ENCODE measurements around the gene BARHL2.

Gene BARHL2

DNA sequence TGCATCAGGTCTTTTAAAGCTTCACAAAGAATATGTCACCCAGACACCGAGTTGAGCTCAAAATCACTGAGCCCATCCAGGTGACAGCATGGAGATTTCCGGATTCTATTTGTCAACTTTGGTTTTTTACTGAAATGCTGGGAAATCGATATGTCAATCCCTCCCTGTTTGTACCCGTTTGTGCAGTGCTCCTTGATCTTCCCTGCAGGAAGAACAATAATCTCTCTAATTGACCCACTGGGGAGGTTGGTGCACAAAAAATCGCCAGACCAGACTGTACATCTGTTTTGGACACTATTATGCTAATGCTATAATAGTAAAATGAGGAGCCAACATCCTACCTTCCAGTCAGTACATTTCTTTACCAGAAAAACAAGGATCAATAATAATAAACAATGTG lies 1.8 kb downstream of the BARHL2 start:
- TF ChIP-seq, protein P1, sequence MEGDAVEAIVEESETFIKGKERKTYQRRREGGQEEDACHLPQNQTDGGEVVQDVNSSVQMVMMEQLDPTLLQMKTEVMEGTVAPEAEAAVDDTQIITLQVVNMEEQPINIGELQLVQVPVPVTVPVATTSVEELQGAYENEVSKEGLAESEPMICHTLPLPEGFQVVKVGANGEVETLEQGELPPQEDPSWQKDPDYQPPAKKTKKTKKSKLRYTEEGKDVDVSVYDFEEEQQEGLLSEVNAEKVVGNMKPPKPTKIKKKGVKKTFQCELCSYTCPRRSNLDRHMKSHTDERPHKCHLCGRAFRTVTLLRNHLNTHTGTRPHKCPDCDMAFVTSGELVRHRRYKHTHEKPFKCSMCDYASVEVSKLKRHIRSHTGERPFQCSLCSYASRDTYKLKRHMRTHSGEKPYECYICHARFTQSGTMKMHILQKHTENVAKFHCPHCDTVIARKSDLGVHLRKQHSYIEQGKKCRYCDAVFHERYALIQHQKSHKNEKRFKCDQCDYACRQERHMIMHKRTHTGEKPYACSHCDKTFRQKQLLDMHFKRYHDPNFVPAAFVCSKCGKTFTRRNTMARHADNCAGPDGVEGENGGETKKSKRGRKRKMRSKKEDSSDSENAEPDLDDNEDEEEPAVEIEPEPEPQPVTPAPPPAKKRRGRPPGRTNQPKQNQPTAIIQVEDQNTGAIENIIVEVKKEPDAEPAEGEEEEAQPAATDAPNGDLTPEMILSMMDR (conservative IDR thresholded peaks at IDR 0.05; ENCODE audit: low read depth, low read length), result no peak
- no peaks in the 10 kb centered on the region for H3K36me3 ChIP-seq (ENCODE audit: insufficient read depth)
- no peak overlapping the region for H3K9ac ChIP-seq
- H3K4me1 ChIP-seq (ENCODE audit: low read depth, poor library complexity, severe bottlenecking), result no peaks in the 10 kb centered on the region
- no peak overlapping the region for H3K4me2 ChIP-seq
- no peaks in the 10 kb centered on the region for H4K20me1 ChIP-seq (ENCODE audit: insufficient read depth)
- no peaks in the 10 kb centered on the region for H3K79me2 ChIP-seq (ENCODE audit: insufficient read depth, low read depth)
- H3K27ac ChIP-seq, result no peak overlapping the region
- no peak overlapping the region for H3K4me3 ChIP-seq (IDR thresholded peaks at IDR 0.05; ENCODE audit: insufficient read depth, low read depth, low read length)
- no peak overlapping the region for H2AFZ ChIP-seq (ENCODE audit: low read depth)
- no peaks in the 10 kb centered on the region for H3K27me3 ChIP-seq (ENCODE audit: insufficient read depth, low read depth)

- H3K4me3 ChIP-seq (IDR thresholded peaks at IDR 0.05; ENCODE audit: insufficient read depth, low read depth, low read length), result no peak overlapping the region
- no peaks in the 10 kb centered on the region for H3K27me3 ChIP-seq (ENCODE audit: insufficient read depth, low read depth)
These were observed 2.6 kb downstream of the BARHL2 start for GRCh38 chr1:90714521-90714951.

GRCh38 chr1:90713741-90714509 lies 3.2 kb downstream of the BARHL2 start:
- Histone ChIP-seq H3K27me3 (ENCODE audit: insufficient read depth, low read depth) (no peaks in the 10 kb centered on the region), H3K79me2 (ENCODE audit: insufficient read depth, low read depth) (no peaks in the 10 kb centered on the region), H3K36me3 (ENCODE audit: insufficient read depth) (no peaks in the 10 kb centered on the region), H3K27ac (no peak overlapping the region), H3K9ac (no peak overlapping the region), H3K4me3 (IDR thresholded peaks at IDR 0.05; ENCODE audit: insufficient read depth, low read depth, low read length) (no peak overlapping the region), H4K20me1 (ENCODE audit: insufficient read depth) (no peaks in the 10 kb centered on the region), H2AFZ (ENCODE audit: low read depth) (no peak overlapping the region), H3K4me2 (no peak overlapping the region), H3K4me1 (ENCODE audit: low read depth, poor library complexity, severe bottlenecking) (no peaks in the 10 kb centered on the region)
- TF ChIP-seq, protein P1 (conservative IDR thresholded peaks at IDR 0.05; ENCODE audit: low read depth, low read length), result no peak

More at GRCh38 chr1:90714521-90714951, 2.6 kb downstream of the BARHL2 start:
- Histone ChIP-seq H3K27ac (no peak overlapping the region), H3K9ac (no peak overlapping the region), H4K20me1 (ENCODE audit: insufficient read depth) (no peaks in the 10 kb centered on the region), H2AFZ (ENCODE audit: low read depth) (no peak overlapping the region), H3K4me1 (ENCODE audit: low read depth, poor library complexity, severe bottlenecking) (no peaks in the 10 kb centered on the region), H3K36me3 (ENCODE audit: insufficient read depth) (no peaks in the 10 kb centered on the region), H3K79me2 (ENCODE audit: insufficient read depth, low read depth) (no peaks in the 10 kb centered on the region), H3K4me2 (no peak overlapping the region)
- TF ChIP-seq, protein P1 (conservative IDR thresholded peaks at IDR 0.05; ENCODE audit: low read depth, low read length), result no peak

DNA sequence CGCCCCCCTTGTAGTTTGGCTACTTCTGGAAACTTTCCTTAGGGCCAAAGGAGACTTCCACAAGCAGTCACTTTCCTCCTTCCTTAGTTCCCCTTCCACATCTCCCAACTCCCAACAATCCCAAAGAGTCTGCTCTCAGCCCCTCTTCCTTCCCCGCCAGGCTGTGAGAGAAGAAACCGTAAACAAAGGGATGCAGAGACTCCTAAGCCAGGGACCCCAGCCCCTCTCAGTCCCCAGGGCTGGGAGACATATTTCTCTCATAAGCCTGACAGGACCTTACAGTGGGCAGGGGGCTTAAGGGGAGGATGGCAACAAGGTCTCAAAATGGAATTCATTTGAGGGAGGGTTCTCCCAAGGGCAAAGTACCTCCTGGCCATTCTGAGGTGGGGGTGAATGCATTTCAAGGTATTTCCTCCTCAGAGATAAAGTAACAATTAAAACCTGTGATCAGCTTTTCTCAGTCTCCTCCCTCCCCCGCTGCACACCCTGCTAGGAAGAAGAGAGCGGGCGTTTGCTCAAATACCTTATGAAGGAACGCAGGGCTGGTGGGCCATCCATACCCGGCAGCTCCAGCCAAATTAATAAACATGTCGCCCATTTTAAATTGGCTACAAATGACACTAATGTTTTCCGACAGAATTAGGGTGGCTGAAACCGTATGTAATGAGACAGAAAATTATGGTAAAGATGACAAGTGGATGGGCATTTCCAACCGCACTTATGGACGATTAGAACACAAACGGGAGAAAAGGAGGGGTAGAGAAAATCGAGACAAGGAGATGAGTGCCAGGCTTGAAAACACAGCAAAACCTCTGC lies 4.0 kb downstream of the BARHL2 start:
- Histone ChIP-seq H3K27me3 (ENCODE audit: insufficient read depth, low read depth) (no peaks in the 10 kb centered on the region), H3K4me2 (no peak overlapping the region), H3K27ac (no peak overlapping the region), H3K79me2 (ENCODE audit: insufficient read depth, low read depth) (no peaks in the 10 kb centered on the region), H3K4me1 (ENCODE audit: low read depth, poor library complexity, severe bottlenecking) (no peaks in the 10 kb centered on the region), H3K9ac (no peak overlapping the region), H2AFZ (ENCODE audit: low read depth) (no peak overlapping the region), H4K20me1 (ENCODE audit: insufficient read depth) (no peaks in the 10 kb centered on the region), H3K36me3 (ENCODE audit: insufficient read depth) (no peaks in the 10 kb centered on the region), H3K4me3 (IDR thresholded peaks at IDR 0.05; ENCODE audit: insufficient read depth, low read depth, low read length) (no peak overlapping the region)
- TF ChIP-seq, protein P1 (conservative IDR thresholded peaks at IDR 0.05; ENCODE audit: low read depth, low read length), result no peak
